ENCODE measurements around the gene NRXN3.

Gene NRXN3

GRCh38 chr14:79788346-79788745 lies 1618.2 kb downstream of the NRXN3 start:
- no peaks in the 10 kb centered on the region for H3K4me1 ChIP-seq (ENCODE audit: control insufficient read depth, insufficient read depth, low read length)
- H3K36me3 ChIP-seq (ENCODE audit: control insufficient read depth in 2 of 2, insufficient read depth in 1 of 2, low read length in 2 of 2) = no peaks in the 10 kb centered on the region
- no peaks in the 10 kb centered on the region for H3K9me3 ChIP-seq (ENCODE audit: control insufficient read depth, insufficient read depth, low read depth, low read length)
- ChIA-PET CTCF (no interaction called here), POLR2A (no interaction called here)
- no peak overlapping the region for H3K27ac ChIP-seq (ENCODE audit: extremely low read depth, low read depth, low read length)
- TF ChIP-seq ZNF175 (tag by site-specific recombination; IDR thresholded peaks at IDR 0.05) = no peak
- TF ChIP-seq ZNF23 (tag by site-specific recombination; IDR thresholded peaks at IDR 0.05; ENCODE audit: borderline replicate concordance) = no peak
- no peak for TF ChIP-seq ZNF302 (tag by site-specific recombination; IDR thresholded peaks at IDR 0.05; ENCODE audit: low read depth)
- TF ChIP-seq ZSCAN30 (tag by site-specific recombination; IDR thresholded peaks at IDR 0.05) = no peak
- no peak for TF ChIP-seq ZNF510 (tag by site-specific recombination; IDR thresholded peaks at IDR 0.05; ENCODE audit: insufficient replicate concordance)
- no peak for TF ChIP-seq IKZF3 (tag by site-specific recombination; IDR thresholded peaks at IDR 0.05)
- no peak for TF ChIP-seq ZNF398 (tag by site-specific recombination; IDR thresholded peaks at IDR 0.05)
- no peak overlapping the region for H3K4me3 ChIP-seq (ENCODE audit: low read depth, low read length)

- ChIA-PET CTCF (interaction anchor here (0.6 kb wide), 1 partner anchor 1235 kb away, joined by 3 read pairs; no protein-coding TSS in a partner anchor), POLR2A (no interaction called here)
- no peak overlapping the region for H3K4me3 ChIP-seq (ENCODE audit: low read depth, low read length)
- no peaks in the 10 kb centered on the region for H3K4me1 ChIP-seq (ENCODE audit: control insufficient read depth, insufficient read depth, low read length)
- H3K27ac ChIP-seq (ENCODE audit: extremely low read depth, low read depth, low read length) = no peak overlapping the region
- TF ChIP-seq ZNF223 (tag by site-specific recombination; IDR thresholded peaks at IDR 0.05) (no peak), REPIN1 (tag by site-specific recombination; IDR thresholded peaks at IDR 0.05; ENCODE audit: low read depth) (no peak), ZBTB7A (tag by site-specific recombination; IDR thresholded peaks at IDR 0.05; ENCODE audit: low read depth) (no peak), ZNF274 (IDR thresholded peaks at IDR 0.05; ENCODE audit: low read length) (no peak), ZNF274 (tag by site-specific recombination; IDR thresholded peaks at IDR 0.05; ENCODE audit: borderline replicate concordance) (no peak), ZNF416 (tag by site-specific recombination; IDR thresholded peaks at IDR 0.05) (no peak), ZFHX2 (tag by site-specific recombination; conservative IDR thresholded peaks at IDR 0.05) (no peak), ZEB2 (tag by site-specific recombination; IDR thresholded peaks at IDR 0.05) (no peak), REST (tag by site-specific recombination; IDR thresholded peaks at IDR 0.05) (no peak), ZNF398 (tag by site-specific recombination; IDR thresholded peaks at IDR 0.05) (no peak), ZNF449 (tag by site-specific recombination; IDR thresholded peaks at IDR 0.05) (no peak), ZNF610 (tag by site-specific recombination; IDR thresholded peaks at IDR 0.05; ENCODE audit: borderline replicate concordance) (no peak), ZNF140 (tag by site-specific recombination; IDR thresholded peaks at IDR 0.05) (no peak), ZNF521 (tag by site-specific recombination; IDR thresholded peaks at IDR 0.05) (no peak), SP2 (tag by site-specific recombination; IDR thresholded peaks at IDR 0.05) (no peak), ZNF132 (tag by site-specific recombination; IDR thresholded peaks at IDR 0.05; ENCODE audit: borderline replicate concordance) (no peak), ZNF121 (tag by site-specific recombination; IDR thresholded peaks at IDR 0.05) (no peak), ZNF747 (tag by site-specific recombination; IDR thresholded peaks at IDR 0.05) (no peak), ZNF830 (tag by site-specific recombination; IDR thresholded peaks at IDR 0.05; ENCODE audit: low read depth) (no peak), ZNF768 (tag by site-specific recombination; IDR thresholded peaks at IDR 0.05) (no peak)
- H3K36me3 ChIP-seq (ENCODE audit: control insufficient read depth in 2 of 2, insufficient read depth in 1 of 2, low read length in 2 of 2) = no peaks in the 10 kb centered on the region
- H3K9me3 ChIP-seq (ENCODE audit: control insufficient read depth, insufficient read depth, low read depth, low read length) = no peaks in the 10 kb centered on the region
These were observed 1621.0 kb downstream of the NRXN3 start for GRCh38 chr14:79791055-79791732.
